ENCODE data around the gene HOXA5.

HOXA5 gene

GRCh38 chr7:27178366-27178765 is 34.9 kb upstream of the HOXA5 start:
- TF ChIP-seq GATA2 (IDR thresholded peaks at IDR 0.05; ENCODE audit: low read depth, low read length) (no peak), GATA3 (IDR thresholded peaks at IDR 0.05; ENCODE audit: low read depth, low read length) (no peak)

- no peak for TF ChIP-seq GATA3 (IDR thresholded peaks at IDR 0.05; ENCODE audit: low read depth, low read length)
- TF ChIP-seq GATA2 (IDR thresholded peaks at IDR 0.05; ENCODE audit: low read depth, low read length): no peak
Observed at GRCh38 chr7:27177795-27178320, 34.4 kb upstream of the HOXA5 start.

- TF ChIP-seq GATA2 (IDR thresholded peaks at IDR 0.05; ENCODE audit: low read depth, low read length) (no peak), GATA3 (IDR thresholded peaks at IDR 0.05; ENCODE audit: low read depth, low read length) (no peak)
Observed at GRCh38 chr7:27176962-27177794, 33.7 kb upstream of the HOXA5 start.

GRCh38 chr7:27176524-27176845 is 33.0 kb upstream of the HOXA5 start:
- TF ChIP-seq GATA2 (IDR thresholded peaks at IDR 0.05; ENCODE audit: low read depth, low read length): no peak
- no peak for TF ChIP-seq GATA3 (IDR thresholded peaks at IDR 0.05; ENCODE audit: low read depth, low read length)

- TF ChIP-seq GATA3 (IDR thresholded peaks at IDR 0.05; ENCODE audit: low read depth, low read length): no peak
Observed at GRCh38 chr7:27175626-27176523, 32.4 kb upstream of the HOXA5 start.

GRCh38 chr7:27174874-27175625 is 31.6 kb upstream of the HOXA5 start:
- TF ChIP-seq GATA2 (IDR thresholded peaks at IDR 0.05; ENCODE audit: low read depth, low read length): no peak
- no peak for TF ChIP-seq GATA3 (IDR thresholded peaks at IDR 0.05; ENCODE audit: low read depth, low read length)

GRCh38 chr7:27173956-27174873 is 30.7 kb upstream of the HOXA5 start, which contains the start of gene HOXA10:
Gene HOXA10, minus strand, starts transcription at chr7:27174320. Its CDS starts 14 bp downstream, at chr7:27174306.
- TF ChIP-seq GATA3 (IDR thresholded peaks at IDR 0.05; ENCODE audit: low read depth, low read length): no peak
- no peak for TF ChIP-seq GATA2 (IDR thresholded peaks at IDR 0.05; ENCODE audit: low read depth, low read length)

GRCh38 chr7:27173511-27173955 is 30.1 kb upstream of the HOXA5 start:
- TF ChIP-seq GATA2 (IDR thresholded peaks at IDR 0.05; ENCODE audit: low read depth, low read length): no peak
- TF ChIP-seq GATA3 (IDR thresholded peaks at IDR 0.05; ENCODE audit: low read depth, low read length): no peak

- TF ChIP-seq GATA3 (IDR thresholded peaks at IDR 0.05; ENCODE audit: low read depth, low read length): no peak
- TF ChIP-seq GATA2 (IDR thresholded peaks at IDR 0.05; ENCODE audit: low read depth, low read length): no peak
Observed at GRCh38 chr7:27172823-27173510, 29.5 kb upstream of the HOXA5 start.

GRCh38 chr7:27172315-27172774 is 28.9 kb upstream of the HOXA5 start:
- no peak for TF ChIP-seq GATA2 (IDR thresholded peaks at IDR 0.05; ENCODE audit: low read depth, low read length)
- TF ChIP-seq GATA3 (IDR thresholded peaks at IDR 0.05; ENCODE audit: low read depth, low read length): no peak

- TF ChIP-seq GATA2 (IDR thresholded peaks at IDR 0.05; ENCODE audit: low read depth, low read length) (no peak), GATA3 (IDR thresholded peaks at IDR 0.05; ENCODE audit: low read depth, low read length) (no peak)
Observed at GRCh38 chr7:27171637-27172314, 28.3 kb upstream of the HOXA5 start.

- TF ChIP-seq GATA3 (IDR thresholded peaks at IDR 0.05; ENCODE audit: low read depth, low read length) (no peak), GATA2 (IDR thresholded peaks at IDR 0.05; ENCODE audit: low read depth, low read length) (no peak)
Observed at GRCh38 chr7:27171325-27171636, 27.8 kb upstream of the HOXA5 start.

All from SH-SY5Y (cell line).